Stimulated activated CD8-positive, alpha-beta memory T cell treated with anti-CD3 and anti-CD28 coated beads, Interleukin-15, amount 100 ng/mL, for 1 hour (primary cell): ENCODE measurements around the gene NR1H3.

Experiments used
- DNase-seq: peaks from one replicate; pipeline ENCODE4 v3.0.0-alpha.2; 2020; ENCODE audit warnings: low read depth

The NR1H3 gene

GRCh38 chr11:47244448-47245350, 13.1 kb upstream of the NR1H3 start:
- no peak for DNase-seq

- DNase-seq = no peak
Measured at GRCh38 chr11:47245611-47246357, 12.0 kb upstream of the NR1H3 start.

GRCh38 chr11:47247502-47247901, 10.3 kb upstream of the NR1H3 start:
- DNase-seq = no peak

GRCh38 chr11:47248304-47248663, 9.5 kb upstream of the NR1H3 start:
- DNase-seq = no peak

- peak; percentile 69 for DNase-seq
Measured at GRCh38 chr11:47248664-47249377, 9.0 kb upstream of the NR1H3 start, which contains the start of gene ACP2. Gene ACP2 (minus strand): TSS chr11:47248814. CDS start chr11:47248789, 25 bp downstream.

GRCh38 chr11:47249378-47249715, 8.4 kb upstream of the NR1H3 start:
- DNase-seq = no peak

GRCh38 chr11:47251751-47252150, 6.0 kb upstream of the NR1H3 start:
- no peak for DNase-seq

GRCh38 chr11:47253660-47254059, 4.1 kb upstream of the NR1H3 start:
- no peak for DNase-seq

- no peak for DNase-seq
Measured at GRCh38 chr11:47254386-47254785, 3.4 kb upstream of the NR1H3 start.

GRCh38 chr11:47256374-47256773, 1.4 kb upstream of the NR1H3 start:
- DNase-seq = no peak

- DNase-seq = no peak
Measured at GRCh38 chr11:47257177-47257516, 649 bp upstream of the NR1H3 start.

GRCh38 chr11:47258317-47258902, 614 bp downstream of the NR1H3 start:
- no peak for DNase-seq

- no peak for DNase-seq
Measured at GRCh38 chr11:47259232-47259977, 1.6 kb downstream of the NR1H3 start.

- DNase-seq = no peak
Measured at GRCh38 chr11:47260366-47260765, 2.6 kb downstream of the NR1H3 start.

- no peak for DNase-seq
Measured at GRCh38 chr11:47261291-47261800, 3.5 kb downstream of the NR1H3 start.

- DNase-seq = no peak
Measured at GRCh38 chr11:47264119-47264518, 6.3 kb downstream of the NR1H3 start.

- no peak for DNase-seq
Measured at GRCh38 chr11:47264521-47264920, 6.7 kb downstream of the NR1H3 start.

GRCh38 chr11:47267876-47268275, 10.1 kb downstream of the NR1H3 start:
- DNase-seq = no peak

GRCh38 chr11:47268448-47269001, 10.7 kb downstream of the NR1H3 start:
- DNase-seq = no peak

GRCh38 chr11:47269002-47269828, 11.4 kb downstream of the NR1H3 start:
- peak; percentile 60 for DNase-seq
